ENCODE data around the gene ANKRD16. TPM values are rescaled to one million over a fixed set of nuclear protein-coding genes. Genes with fewer than 3 reads are reported as not detected.
"Not testable (repeated sequence)": the region's sequence is repeated elsewhere in the genome, so short reads cannot be mapped to it uniquely, and the experiment has no call there.

The ANKRD16 gene
- polyA plus RNA-seq, 3 donors, result 1.4 to 2.9 (median 2.1) TPM

DNA sequence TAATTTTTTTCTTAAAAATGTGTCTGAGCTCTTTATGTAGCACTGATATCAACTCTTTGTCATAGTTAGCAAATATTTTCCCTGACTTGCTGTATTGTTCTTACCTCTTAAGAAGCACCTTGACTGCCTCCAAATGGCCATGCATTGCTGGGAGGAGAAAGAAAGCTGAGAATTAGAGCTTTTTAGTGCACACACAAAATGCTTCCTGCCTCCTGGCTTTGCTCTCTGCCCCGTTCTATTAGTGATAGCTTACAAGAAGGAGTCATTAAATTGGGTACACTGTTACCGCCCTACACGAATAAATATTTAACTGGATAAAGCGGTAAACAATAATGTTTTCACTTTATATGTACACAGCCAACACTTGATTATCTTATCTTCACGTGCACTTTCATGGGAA, 4.1 kb downstream of the ANKRD16 start:
- Mint-ChIP-seq H3K9me3 (no peaks in the 10 kb centered on the region), H3K36me3 (peaks cover 44 to 47% of the 10 kb centered on the region in 2 donors), H3K4me3 (no peak overlapping the region), H3K27ac (no peak overlapping the region), H3K27me3 (ENCODE audit: low read depth in 3 of 3) (peaks cover 0 to 2% (median 0%) of the 10 kb centered on the region in 3 donors), H3K4me1 (peaks cover 15% of the 10 kb centered on the region)
- peaks cover 15 to 21% of the 10 kb centered on the region in 2 donors for H3K4me1 ChIP-seq (ENCODE audit: control insufficient read depth in 1 of 2, insufficient read depth in 2 of 2, low read length in 2 of 2)
- WGBS (ENCODE audit: insufficient coverage), result 98% methylated on average over 4 of the region's 5 CpGs
- no peak overlapping the region for H3K27ac ChIP-seq (ENCODE audit: low read depth in 1 of 2, low read length in 2 of 2)
- no peaks in the 10 kb centered on the region for H3K9me3 ChIP-seq (replicated peaks in 1 of 2; ENCODE audit: control insufficient read depth in 1 of 2, insufficient read depth in 1 of 2, low read length in 2 of 2)
- peaks cover 4% of the 10 kb centered on the region for H4K20me1 ChIP-seq (ENCODE audit: insufficient read depth, low read length)
- H3K27me3 ChIP-seq (ENCODE audit: control insufficient read depth in 2 of 2, insufficient read depth in 2 of 2, low read length in 2 of 2), result no peaks in the 10 kb centered on the region
- intact Hi-C loops (cut with micrococcal nuclease), result loop anchor here (5.0 kb wide), 2 partner anchors 73 to 203 kb away; partner anchors contain the start of genes GDI2 (in 1 of the 2) and TASOR2 (in 1 of the 2)
- H3K79me2 ChIP-seq (ENCODE audit: insufficient read depth, low read length), result peaks cover 6% of the 10 kb centered on the region
- no peak overlapping the region for H3K9ac ChIP-seq (ENCODE audit: insufficient read depth, low read length, poor library complexity, severe bottlenecking)
- TF ChIP-seq, protein P1, sequence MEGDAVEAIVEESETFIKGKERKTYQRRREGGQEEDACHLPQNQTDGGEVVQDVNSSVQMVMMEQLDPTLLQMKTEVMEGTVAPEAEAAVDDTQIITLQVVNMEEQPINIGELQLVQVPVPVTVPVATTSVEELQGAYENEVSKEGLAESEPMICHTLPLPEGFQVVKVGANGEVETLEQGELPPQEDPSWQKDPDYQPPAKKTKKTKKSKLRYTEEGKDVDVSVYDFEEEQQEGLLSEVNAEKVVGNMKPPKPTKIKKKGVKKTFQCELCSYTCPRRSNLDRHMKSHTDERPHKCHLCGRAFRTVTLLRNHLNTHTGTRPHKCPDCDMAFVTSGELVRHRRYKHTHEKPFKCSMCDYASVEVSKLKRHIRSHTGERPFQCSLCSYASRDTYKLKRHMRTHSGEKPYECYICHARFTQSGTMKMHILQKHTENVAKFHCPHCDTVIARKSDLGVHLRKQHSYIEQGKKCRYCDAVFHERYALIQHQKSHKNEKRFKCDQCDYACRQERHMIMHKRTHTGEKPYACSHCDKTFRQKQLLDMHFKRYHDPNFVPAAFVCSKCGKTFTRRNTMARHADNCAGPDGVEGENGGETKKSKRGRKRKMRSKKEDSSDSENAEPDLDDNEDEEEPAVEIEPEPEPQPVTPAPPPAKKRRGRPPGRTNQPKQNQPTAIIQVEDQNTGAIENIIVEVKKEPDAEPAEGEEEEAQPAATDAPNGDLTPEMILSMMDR (IDR thresholded peaks at IDR 0.05), result no peak
- H3K4me3 ChIP-seq (replicated peaks in 1 of 3; ENCODE audit: low read depth in 2 of 3, low read length in 3 of 3), result no peak overlapping the region
- no peak overlapping the region for H3K4me2 ChIP-seq (replicated peaks; ENCODE audit: extremely low read depth, low read length, poor library complexity, severe bottlenecking)
- no peak for DNase-seq
- no peak overlapping the region for H2AFZ ChIP-seq (ENCODE audit: insufficient read depth, low read depth, low read length, poor library complexity, severe bottlenecking)
- H3K36me3 ChIP-seq (replicated peaks in 1 of 2; ENCODE audit: control insufficient read depth in 1 of 2, insufficient read depth in 2 of 2, low read length in 2 of 2), result peaks cover 29 to 37% of the 10 kb centered on the region in 2 donors

DNA sequence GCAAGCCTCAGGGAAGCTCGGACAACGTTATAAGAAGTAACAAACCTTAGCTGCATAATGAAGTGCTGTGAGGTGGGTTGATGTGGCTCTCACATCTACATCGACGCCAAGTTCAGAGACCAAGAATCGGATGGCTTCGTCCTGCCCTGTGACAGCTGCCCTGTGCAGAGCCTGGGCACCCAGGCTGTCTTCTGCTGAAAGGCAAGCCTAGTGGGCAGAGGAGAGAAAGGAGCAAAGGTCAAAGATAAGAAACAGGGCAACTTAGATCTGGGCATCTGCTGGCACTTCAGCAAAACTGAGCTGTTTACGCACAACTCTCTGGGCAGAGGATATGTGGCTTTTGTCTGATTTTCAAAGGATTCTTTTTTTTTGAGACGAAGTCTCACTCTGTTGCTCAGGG, 6.7 kb downstream of the ANKRD16 start:
- no peak overlapping the region for H3K4me3 ChIP-seq (replicated peaks in 1 of 3; ENCODE audit: low read depth in 2 of 3, low read length in 3 of 3)
- DNase-seq, result no peak
- no peaks in the 10 kb centered on the region for H3K27me3 ChIP-seq (ENCODE audit: control insufficient read depth in 2 of 2, insufficient read depth in 2 of 2, low read length in 2 of 2)
- intact Hi-C loops (cut with micrococcal nuclease), result no loop called here
- H3K79me2 ChIP-seq (ENCODE audit: insufficient read depth, low read length), result no peaks in the 10 kb centered on the region
- no peak overlapping the region for H3K4me3 Mint-ChIP-seq
- TF ChIP-seq, protein P1 (IDR thresholded peaks at IDR 0.05), result no peak
- H3K27me3 Mint-ChIP-seq (ENCODE audit: low read depth in 3 of 3), result peaks cover 0 to 2% (median 1%) of the 10 kb centered on the region in 3 donors
- no peak overlapping the region for H3K4me2 ChIP-seq (replicated peaks; ENCODE audit: extremely low read depth, low read length, poor library complexity, severe bottlenecking)
- H3K9ac ChIP-seq (ENCODE audit: insufficient read depth, low read length, poor library complexity, severe bottlenecking), result no peak overlapping the region
- peaks cover 55 to 64% of the 10 kb centered on the region in 2 donors for H3K36me3 Mint-ChIP-seq
- peaks cover 2 to 3% of the 10 kb centered on the region in 2 donors for H3K4me1 ChIP-seq (ENCODE audit: control insufficient read depth in 1 of 2, insufficient read depth in 2 of 2, low read length in 2 of 2)
- peaks cover 4% of the 10 kb centered on the region for H3K4me1 Mint-ChIP-seq
- peak overlapping the region in 2 of 7 donors; percentile 48 to 57 for H3K27ac Mint-ChIP-seq
- no peak overlapping the region for H3K27ac ChIP-seq (ENCODE audit: low read depth in 1 of 2, low read length in 2 of 2)
- H3K36me3 ChIP-seq (replicated peaks in 1 of 2; ENCODE audit: control insufficient read depth in 1 of 2, insufficient read depth in 2 of 2, low read length in 2 of 2), result peaks cover 34 to 57% of the 10 kb centered on the region in 2 donors
- H3K9me3 Mint-ChIP-seq, result no peaks in the 10 kb centered on the region
- no peak overlapping the region for H2AFZ ChIP-seq (ENCODE audit: insufficient read depth, low read depth, low read length, poor library complexity, severe bottlenecking)
- H4K20me1 ChIP-seq (ENCODE audit: insufficient read depth, low read length), result peaks cover 3% of the 10 kb centered on the region
- no peaks in the 10 kb centered on the region for H3K9me3 ChIP-seq (replicated peaks in 1 of 2; ENCODE audit: control insufficient read depth in 1 of 2, insufficient read depth in 1 of 2, low read length in 2 of 2)
- WGBS (ENCODE audit: insufficient coverage), result 96% methylated on average over 6 of the region's 8 CpGs

DNA sequence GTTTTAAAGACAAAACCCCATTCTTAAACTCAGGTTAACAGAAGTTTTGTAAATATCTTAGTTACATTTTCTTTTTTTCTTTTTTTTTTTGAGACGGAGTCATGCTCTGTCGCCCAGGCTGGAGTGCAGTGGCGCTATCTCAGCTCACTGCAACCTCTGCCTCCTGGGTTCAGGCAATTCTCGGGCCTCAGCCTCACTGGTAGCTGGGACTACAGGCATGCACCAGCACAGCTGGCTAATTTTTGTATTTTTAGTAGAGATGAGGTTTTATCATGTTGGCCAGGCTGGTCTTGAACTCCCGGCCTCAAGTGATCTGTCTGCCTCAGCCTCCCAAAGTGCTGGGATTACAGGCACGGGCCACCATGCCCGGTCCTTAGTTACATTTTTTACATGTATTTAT, 12.7 kb downstream of the ANKRD16 start:
- H3K27me3 Mint-ChIP-seq (ENCODE audit: low read depth in 3 of 3); H3K4me1 ChIP-seq (ENCODE audit: control insufficient read depth in 1 of 2, insufficient read depth in 2 of 2, low read length in 2 of 2); H3K4me1 Mint-ChIP-seq; H3K27me3 ChIP-seq (ENCODE audit: control insufficient read depth in 2 of 2, insufficient read depth in 2 of 2, low read length in 2 of 2); H2AFZ ChIP-seq (ENCODE audit: insufficient read depth, low read depth, low read length, poor library complexity, severe bottlenecking); H3K9me3 ChIP-seq (replicated peaks in 1 of 2; ENCODE audit: control insufficient read depth in 1 of 2, insufficient read depth in 1 of 2, low read length in 2 of 2); H3K9ac ChIP-seq (ENCODE audit: insufficient read depth, low read length, poor library complexity, severe bottlenecking); H3K79me2 ChIP-seq (ENCODE audit: insufficient read depth, low read length); H3K4me2 ChIP-seq (replicated peaks; ENCODE audit: extremely low read depth, low read length, poor library complexity, severe bottlenecking); H4K20me1 ChIP-seq (ENCODE audit: insufficient read depth, low read length); intact Hi-C loops (cut with micrococcal nuclease); H3K4me3 ChIP-seq (replicated peaks in 1 of 3; ENCODE audit: low read depth in 2 of 3, low read length in 3 of 3); H3K27ac Mint-ChIP-seq; DNase-seq; H3K27ac ChIP-seq (ENCODE audit: low read depth in 1 of 2, low read length in 2 of 2); H3K4me3 Mint-ChIP-seq; H3K9me3 Mint-ChIP-seq: not testable (repeated sequence)
- peaks cover 24 to 40% of the 10 kb centered on the region in 2 donors for H3K36me3 ChIP-seq (replicated peaks in 1 of 2; ENCODE audit: control insufficient read depth in 1 of 2, insufficient read depth in 2 of 2, low read length in 2 of 2)
- 100% methylated on average over 3 of the region's 7 CpGs for WGBS (ENCODE audit: insufficient coverage)
- H3K36me3 Mint-ChIP-seq, result peaks cover 38 to 42% of the 10 kb centered on the region in 2 donors

Measured in CD14-positive monocyte (primary cell).